Mucosa of descending colon (tissue), 3 donors: ENCODE data around the gene PRDX1. TPM values are rescaled to one million over a fixed set of nuclear protein-coding genes. Genes with fewer than 3 reads are reported as not detected.

Experiments used
- ATAC-seq: fragments of 200-7000 bp; cut with Tn5 transposase; one replicate; pipeline ENCODE4 v1.9.1; 2020; ENCODE audit warnings: mild to moderate bottlenecking, moderate library complexity
- DNase-seq, 3 donors: peaks; one replicate each; pipeline ENCODE4 v3.0.0-alpha.2; 2020
- H3K36me3 ChIP-seq: fragments of 200-600 bp; one replicate; pipeline ENCODE4 v1.8.0; 2021; ENCODE audit warnings: low read depth, mild to moderate bottlenecking
- H3K4me1 ChIP-seq: fragments of 200-600 bp; one replicate; pipeline ENCODE4 v1.8.0; 2021; ENCODE audit warnings: low read depth, mild to moderate bottlenecking
- H3K4me3 ChIP-seq: fragments of 200-600 bp; one replicate; pipeline ENCODE4 v1.8.0; 2021; ENCODE audit warnings: mild to moderate bottlenecking
- H3K9me3 ChIP-seq: fragments of 200-600 bp; one replicate; pipeline ENCODE4 v1.8.0; 2021; ENCODE audit warnings: mild to moderate bottlenecking
- CTCF ChIP-seq: fragments of 200-600 bp; IDR thresholded peaks from one replicate; pipeline ENCODE4 v1.8.0; 2022; ENCODE audit warnings: antibody characterized with exemption, mild to moderate bottlenecking
- intact Hi-C, 2 donors: fragments of 100-400 bp; cut with DNase I in 1 of 2; cut with micrococcal nuclease in 1 of 2; formaldehyde crosslinking; loops; one replicate each; pipeline versions ENCODE4 v1.11.0 to v1.11.1; 2022; cut with DNase I, micrococcal nuclease
- total RNA-seq, 3 donors: library from RNA; stranded (reverse); fragmentation: NEBNext Ultra II Directional in 2 of 3; extraction: Animal tissue kit (Norgen Biotek cat#: 25700) in 2 of 3; gene quantifications; one replicate each; pipeline versions ENCODE4 v1.2.1 to v1.2.4, GENCODE V29; 2021 to 2023
- donor health status: DM: no; HTN: no; CAD: no; lungs with moderate emphysema.
- donor health status: DM: no; HTN: no; CAD: no.
- donor health status: DM: no; HTN: yes; CAD: no.

The PRDX1 gene
- total RNA-seq, 3 donors from 2014 or later = 248 to 306 (median 295) TPM

- no peaks in the 10 kb centered on the region for H3K36me3 ChIP-seq
- no peak for DNase-seq
- TF ChIP-seq CTCF = no peak
- H3K4me1 ChIP-seq = peaks cover 12% of the 10 kb centered on the region
- ATAC-seq = no peak
- H3K4me3 ChIP-seq = no peak overlapping the region
- no peaks in the 10 kb centered on the region for H3K9me3 ChIP-seq
- intact Hi-C loops = no loop called here
Observed at GRCh38 chr1:45551684-45552083, 30.0 kb upstream of the PRDX1 start.

- ATAC-seq (peak; percentile 97), DNase-seq (peak; percentile 92 to 95 (median 94))
- H3K9me3 ChIP-seq = no peaks in the 10 kb centered on the region
- H3K4me1 ChIP-seq = peaks cover 12% of the 10 kb centered on the region
- TF ChIP-seq CTCF = no peak
- no peaks in the 10 kb centered on the region for H3K36me3 ChIP-seq
- intact Hi-C loops = no loop called here
- peak within 1 kb of the TSS; percentile 46 for H3K4me3 ChIP-seq
Observed at GRCh38 chr1:45550401-45551351, 29.0 kb upstream of the PRDX1 start, which contains the start of gene AKR1A1. AKR1A1 (plus strand) TSS chr1:45550826; CDS start chr1:45561795, 10,969 bp downstream.

GRCh38 chr1:45545553-45546310 is 24.0 kb upstream of the PRDX1 start:
- ATAC-seq = no peak
- H3K4me3 ChIP-seq = no peak overlapping the region
- no peak for DNase-seq
- intact Hi-C loops = no loop called here
- no peak for TF ChIP-seq CTCF
- H3K4me1 ChIP-seq = no peaks in the 10 kb centered on the region
- H3K36me3 ChIP-seq = no peaks in the 10 kb centered on the region
- no peaks in the 10 kb centered on the region for H3K9me3 ChIP-seq

GRCh38 chr1:45545019-45545493 is 23.4 kb upstream of the PRDX1 start:
- no peaks in the 10 kb centered on the region for H3K4me1 ChIP-seq
- no peak overlapping the region for H3K4me3 ChIP-seq
- no peak for TF ChIP-seq CTCF
- no peaks in the 10 kb centered on the region for H3K9me3 ChIP-seq
- no peak for DNase-seq
- H3K36me3 ChIP-seq = no peaks in the 10 kb centered on the region
- intact Hi-C loops = no loop called here
- peak; percentile 28 for ATAC-seq

GRCh38 chr1:45544530-45544929 is 22.8 kb upstream of the PRDX1 start:
- ATAC-seq = no peak
- Histone ChIP-seq H3K36me3 (no peaks in the 10 kb centered on the region), H3K4me3 (no peak overlapping the region), H3K9me3 (no peaks in the 10 kb centered on the region), H3K4me1 (no peaks in the 10 kb centered on the region)
- intact Hi-C loops = no loop called here
- DNase-seq = no peak
- TF ChIP-seq CTCF = no peak
